Stimulated activated CD8-positive, alpha-beta memory T cell treated with anti-CD3 and anti-CD28 coated beads, Interleukin-15, amount 100 ng/mL, for 4 hours (primary cell): ENCODE measurements around the gene CDH8.
"Not testable (repeated sequence)": the region's sequence is repeated elsewhere in the genome, so short reads cannot be mapped to it uniquely, and the experiment has no call there.

ENCODE experiments used
- DNase-seq, 2 donors: peaks; one replicate each; pipeline ENCODE4 v3.0.0-alpha.2; 2020; ENCODE audit warnings: low read depth in 2 of 2

The CDH8 gene

DNA sequence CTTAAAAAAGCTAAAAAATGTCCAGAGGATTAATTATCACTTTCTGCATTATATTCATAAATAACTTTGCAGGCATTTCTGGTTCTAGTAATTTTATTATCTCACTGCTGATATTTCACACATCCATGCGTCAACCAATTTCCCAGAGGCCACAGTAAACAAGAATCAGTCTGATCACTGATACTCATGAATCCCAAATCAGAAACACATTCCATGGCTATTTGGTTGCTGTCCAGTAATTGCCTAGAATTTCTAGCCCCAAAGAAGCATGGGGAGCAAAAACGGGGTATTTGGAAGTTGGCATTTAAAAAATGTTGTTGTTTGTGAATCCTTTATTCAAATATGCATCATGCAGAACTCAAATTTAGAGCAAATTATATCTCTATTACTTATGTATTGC lies 244.8 kb downstream of the CDH8 start:
- DNase-seq, result no peak

DNA sequence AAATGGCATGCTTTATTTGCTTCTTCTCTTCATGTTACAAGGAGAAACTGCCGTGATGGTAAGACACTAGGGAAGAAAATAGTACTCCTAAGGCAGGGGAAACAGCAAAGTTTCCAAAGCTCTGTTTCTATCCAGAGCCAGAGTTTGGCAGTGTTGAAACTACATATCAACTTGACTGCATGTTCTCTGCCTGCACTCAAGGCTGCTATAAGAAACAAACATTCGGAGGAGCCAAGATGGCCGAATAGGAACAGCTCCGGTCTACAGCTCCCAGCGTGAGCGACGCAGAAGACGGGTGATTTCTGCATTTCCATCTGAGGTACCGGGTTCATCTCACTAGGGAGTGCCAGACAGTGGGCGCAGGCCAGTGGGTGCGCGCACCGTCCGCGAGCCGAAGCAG lies 254.4 kb downstream of the CDH8 start:
- not testable (repeated sequence) for DNase-seq

DNA sequence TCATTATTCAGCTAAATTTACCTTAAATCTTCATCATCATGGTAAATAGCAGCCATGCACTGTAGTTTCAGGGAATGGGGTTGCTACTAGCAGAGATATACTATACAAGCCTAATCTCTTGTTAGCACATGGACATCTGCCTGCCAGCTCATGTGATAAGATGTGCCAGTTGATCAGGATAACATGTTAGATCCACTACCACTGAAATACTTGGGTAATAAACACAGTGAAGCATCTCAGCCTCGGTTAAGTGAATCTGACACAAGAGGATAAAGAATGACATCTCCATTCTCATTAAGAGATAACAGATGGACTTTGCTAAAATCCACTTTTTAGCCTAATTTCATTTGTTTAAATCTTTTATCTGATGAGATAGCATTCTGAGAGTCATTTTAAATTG lies 256.1 kb downstream of the CDH8 start:
- no peak for DNase-seq

DNA sequence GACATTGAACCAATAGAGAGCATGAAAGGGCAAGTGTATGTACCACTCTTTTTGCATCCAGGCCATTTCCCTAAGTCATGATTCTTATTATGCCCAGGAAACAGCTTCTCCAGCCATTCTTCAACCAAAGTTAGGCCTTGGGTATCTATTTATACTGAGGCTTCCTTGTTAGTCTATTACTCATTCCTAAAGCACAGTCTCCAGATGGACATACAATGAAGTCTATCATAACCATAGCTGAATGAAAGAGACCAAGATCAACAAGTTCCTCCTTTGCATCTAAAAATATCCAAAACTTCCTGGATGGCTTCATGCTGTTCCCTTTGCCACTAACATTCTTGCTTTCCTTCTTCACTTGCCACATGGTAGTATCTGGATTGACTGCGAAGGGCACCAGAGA lies 265.9 kb downstream of the CDH8 start:
- no peak for DNase-seq

DNA sequence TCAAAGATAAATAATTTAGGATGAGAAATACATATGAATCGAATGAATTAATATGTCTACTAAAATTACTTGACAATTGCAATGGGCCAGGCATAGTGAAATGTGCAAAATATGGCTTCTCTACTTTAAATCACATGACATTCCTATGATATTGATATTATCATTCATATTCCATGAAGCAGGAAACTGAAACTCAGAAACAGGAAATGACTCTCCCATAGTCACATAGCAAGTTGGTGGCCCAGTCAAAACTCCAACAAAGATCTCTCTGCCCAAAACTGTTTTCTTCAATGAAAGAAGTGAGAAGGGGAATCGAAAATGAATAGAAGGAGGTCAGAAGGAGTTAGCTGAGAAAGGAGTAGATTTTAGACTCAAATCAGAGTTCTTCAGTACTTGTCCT lies 272.2 kb downstream of the CDH8 start:
- DNase-seq, result no peak

DNA sequence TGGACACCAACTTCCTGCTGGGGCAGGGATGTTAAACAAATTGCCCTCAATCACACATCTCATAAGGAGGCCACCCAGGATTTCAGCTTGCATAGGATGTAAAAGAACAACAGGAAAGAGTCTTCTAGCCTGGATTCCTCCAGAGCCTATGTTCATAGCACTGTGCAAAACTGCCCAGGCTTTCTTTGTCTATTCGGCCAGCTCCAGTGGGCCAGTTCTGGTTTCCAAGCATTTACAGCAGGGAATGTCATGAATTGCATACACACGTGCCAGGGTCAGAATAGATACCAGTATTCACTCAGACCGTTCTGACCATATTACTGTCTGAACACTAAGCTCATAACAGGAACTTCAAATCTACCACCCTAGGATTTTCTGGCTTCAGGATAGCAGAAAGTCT lies 273.2 kb downstream of the CDH8 start:
- no peak for DNase-seq

DNA sequence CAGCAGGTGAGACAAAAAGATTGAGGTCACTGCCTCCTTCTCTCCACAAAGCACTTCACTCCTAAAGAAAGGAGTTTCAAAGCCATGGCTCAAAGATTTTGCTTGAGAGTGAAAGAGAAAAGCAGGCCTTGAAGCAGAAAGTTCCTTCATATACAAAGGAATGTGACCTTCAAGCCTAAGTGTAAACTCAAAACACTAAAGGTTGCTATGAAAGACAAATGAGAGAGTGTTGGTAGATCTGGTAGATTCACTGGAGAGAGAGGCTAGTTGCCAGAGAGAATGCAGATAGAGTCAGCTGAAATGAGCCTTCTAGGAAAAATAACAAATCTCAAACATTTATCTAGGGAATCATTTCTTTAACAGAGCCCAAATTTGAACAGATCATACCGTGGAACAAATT lies 305.2 kb downstream of the CDH8 start:
- no peak for DNase-seq

DNA sequence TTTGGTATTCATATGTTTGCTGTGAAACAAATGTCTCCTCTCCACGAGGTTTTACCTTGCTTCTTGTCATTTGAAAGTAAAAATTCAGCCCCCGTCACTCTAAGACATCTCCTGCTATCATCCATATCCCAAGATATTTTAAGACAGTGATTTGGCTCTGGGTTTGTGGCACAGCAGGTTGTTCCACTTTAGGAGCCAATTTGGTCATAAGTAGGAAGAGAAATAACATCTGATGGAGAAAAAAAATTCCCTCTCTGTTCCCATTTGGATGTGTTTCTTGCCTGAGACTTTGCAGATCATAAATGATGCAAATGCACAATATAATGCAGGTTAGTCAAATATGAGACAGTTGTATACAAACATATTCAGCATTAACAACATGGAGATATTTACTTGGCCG lies 309.5 kb downstream of the CDH8 start:
- no peak for DNase-seq

DNA sequence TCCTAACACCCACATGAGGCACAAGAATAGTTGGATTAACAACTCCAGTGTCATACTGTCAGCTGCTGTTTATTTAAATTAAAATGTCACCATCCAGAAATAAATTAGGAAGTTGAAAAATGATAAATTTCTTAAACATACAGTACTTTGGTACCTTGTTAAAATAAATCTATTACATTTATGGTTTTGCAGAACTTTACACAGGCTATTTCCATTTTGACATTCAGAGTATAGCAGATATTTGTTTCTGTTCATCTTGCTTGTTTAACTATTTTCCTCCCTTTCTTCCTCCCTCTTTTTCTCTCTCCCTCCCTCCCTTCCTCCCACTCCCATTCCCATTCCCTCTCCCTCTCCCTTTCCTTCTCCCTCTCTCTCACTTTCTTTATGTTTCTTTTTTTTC lies 310.1 kb downstream of the CDH8 start:
- no peak for DNase-seq

DNA sequence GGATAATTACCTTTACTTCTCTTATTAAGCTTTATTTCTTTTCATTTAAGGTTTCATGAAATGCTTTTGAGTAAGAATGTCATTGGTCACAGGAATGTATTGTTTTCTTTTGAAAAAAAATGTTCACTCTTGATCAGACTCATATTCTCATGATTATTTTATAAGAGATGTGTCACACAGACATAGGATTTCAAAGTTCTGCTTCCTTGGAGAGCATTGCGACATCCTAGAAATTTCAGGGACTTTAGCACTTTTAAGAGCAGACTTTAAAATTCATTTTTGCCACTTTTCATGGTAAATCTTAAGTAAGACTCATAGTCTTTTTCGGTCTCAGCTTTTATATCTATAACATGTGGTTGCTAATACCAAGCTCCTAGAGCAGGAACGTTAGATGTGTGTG lies 314.7 kb downstream of the CDH8 start:
- DNase-seq, result no peak

DNA sequence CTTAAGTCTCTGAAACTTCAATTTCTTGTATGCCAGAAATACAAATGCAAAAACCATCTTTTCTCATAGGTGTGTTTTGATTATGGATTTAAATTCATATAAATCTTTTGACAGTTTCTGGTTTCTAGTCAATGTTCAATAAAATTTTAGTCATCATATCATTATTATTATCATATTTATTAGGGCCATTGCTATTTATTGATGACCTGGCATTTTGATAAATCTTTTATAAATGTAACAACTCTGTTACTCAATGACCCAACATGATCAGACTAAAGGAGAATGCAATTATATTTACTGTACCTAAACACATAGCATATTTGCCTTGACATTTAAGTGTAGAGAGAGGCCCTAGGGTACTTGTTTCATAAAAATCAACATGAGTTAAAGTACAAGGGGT lies 320.8 kb downstream of the CDH8 start:
- no peak for DNase-seq

DNA sequence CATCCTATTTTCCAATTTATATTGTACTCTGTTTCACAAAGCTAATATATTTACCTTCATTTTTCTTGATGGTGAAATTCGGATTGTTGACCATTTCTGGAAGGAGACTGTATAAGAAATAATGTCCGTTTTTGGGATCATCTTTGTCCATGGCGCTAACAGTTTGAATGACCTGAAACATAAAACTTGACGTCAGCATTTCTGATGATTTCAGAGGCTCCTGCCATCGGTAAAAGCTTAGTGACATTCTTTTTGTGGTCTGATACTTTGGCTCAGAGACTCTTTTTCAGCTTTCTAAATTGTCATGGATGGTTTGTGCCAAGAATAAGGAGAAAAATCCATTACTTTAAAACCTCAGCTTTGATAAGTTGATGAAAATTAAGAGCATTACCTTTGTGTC lies 322.5 kb downstream of the CDH8 start:
- DNase-seq, result no peak

DNA sequence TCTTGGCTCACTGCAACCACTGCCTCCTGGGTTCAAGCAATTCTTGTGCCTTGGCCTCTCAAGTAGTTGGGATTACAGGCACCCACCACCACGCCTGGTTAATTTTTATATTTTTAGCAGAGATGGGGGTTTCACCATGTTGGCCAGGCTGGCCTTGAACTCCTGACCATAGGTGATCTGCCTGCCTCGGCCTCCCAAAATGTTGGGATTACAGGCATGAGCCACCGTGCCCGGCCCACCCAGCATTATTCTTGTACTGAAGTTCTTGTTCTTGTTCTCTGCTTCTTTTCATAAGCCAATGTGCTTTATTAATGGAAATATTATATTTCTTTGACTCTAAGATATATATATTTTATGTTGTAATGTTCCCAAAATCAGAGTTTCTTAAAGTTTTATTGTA lies 336.6 kb downstream of the CDH8 start:
- DNase-seq, result not testable (repeated sequence)

DNA sequence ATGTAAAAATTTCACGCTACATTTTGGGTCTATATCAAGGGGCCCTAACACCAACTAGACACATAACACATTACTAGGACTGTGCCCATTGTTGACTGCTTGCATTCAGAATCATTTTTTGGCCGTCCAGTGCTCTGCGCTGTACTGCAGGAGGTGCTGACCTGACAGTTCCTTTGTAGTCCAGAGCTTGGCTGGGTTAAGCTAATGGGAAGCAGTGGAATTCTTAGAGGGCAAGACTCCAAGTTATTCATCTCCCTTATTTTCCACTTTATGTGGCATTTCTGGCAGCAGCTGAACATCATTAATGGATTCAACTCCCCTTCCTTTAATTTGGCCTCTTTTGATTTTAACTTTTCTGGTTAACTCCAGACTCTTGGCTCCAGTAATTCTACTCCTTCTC lies 351.7 kb downstream of the CDH8 start:
- no peak for DNase-seq

DNA sequence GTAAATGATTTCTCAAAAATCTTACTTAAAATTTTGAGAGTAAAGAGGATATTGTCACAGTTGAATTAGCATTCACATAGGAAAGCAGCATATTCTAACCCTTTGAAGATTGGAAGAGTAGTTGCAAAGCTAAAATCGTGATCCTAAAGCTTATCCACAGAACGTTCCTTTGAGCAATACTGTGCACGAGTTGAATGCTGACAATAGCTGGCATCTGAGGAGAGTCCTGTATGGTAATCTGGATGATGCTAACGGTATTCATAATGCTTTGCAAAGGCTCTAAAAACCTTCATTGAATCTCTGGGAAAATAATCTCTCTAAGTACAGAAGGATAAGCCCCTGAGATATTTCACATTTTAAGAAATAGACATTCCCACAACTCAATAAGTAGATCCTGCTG lies 354.6 kb downstream of the CDH8 start:
- DNase-seq, result no peak

DNA sequence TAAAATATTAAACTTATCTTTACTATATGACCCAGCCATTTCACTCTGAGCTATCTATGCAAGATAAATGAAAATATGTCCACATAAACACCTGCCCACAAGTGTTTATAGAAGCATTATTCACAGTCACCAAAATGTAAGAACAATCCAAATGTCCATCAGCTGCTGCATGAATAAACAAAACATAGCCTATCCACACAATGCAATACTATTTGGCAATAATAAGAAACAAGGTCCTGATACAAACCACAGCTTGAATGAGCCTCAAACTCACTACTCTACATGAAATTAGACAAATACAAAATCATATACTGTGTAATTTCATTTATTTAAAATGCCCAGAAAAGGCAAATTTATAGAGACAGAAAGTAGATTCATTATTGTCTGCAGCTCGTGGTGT lies 355.1 kb downstream of the CDH8 start:
- no peak for DNase-seq

DNA sequence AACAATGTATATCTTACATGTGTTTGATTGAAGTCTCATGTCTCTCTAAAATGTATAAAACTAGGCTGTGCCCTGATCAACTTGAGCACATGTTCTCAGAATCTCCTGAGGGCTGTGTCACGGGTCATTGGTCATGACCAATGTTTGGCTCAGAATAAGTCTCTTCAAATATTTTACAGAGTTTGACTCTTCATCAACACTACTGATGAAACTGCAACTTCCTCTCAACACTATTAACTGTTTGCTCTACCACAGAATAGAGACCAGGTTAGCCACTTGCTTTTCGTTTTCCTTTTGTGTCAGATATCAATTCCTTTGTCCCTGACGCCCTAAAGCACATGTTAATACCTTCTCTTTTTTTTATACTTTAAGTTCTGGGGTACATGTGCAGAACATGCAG lies 358.1 kb downstream of the CDH8 start:
- no peak for DNase-seq

DNA sequence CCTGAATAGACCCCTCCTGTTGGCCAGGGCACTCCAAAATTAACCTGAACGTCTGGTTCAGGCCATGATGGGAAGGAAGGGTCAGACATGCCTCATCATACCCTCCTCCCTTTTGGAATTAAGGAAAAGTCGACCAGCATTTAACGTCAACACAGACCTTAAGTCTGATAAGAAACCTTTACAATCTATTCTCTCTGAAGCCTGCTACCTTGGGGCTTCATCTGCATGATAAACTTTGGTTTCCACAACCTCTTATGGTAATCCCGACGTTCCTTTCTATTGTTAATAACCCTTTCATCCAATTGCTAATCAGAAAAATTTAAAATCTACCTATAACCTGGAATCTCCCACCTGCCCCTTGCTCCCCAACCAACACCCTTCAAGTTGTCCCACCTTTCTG lies 358.5 kb downstream of the CDH8 start:
- DNase-seq, result no peak

DNA sequence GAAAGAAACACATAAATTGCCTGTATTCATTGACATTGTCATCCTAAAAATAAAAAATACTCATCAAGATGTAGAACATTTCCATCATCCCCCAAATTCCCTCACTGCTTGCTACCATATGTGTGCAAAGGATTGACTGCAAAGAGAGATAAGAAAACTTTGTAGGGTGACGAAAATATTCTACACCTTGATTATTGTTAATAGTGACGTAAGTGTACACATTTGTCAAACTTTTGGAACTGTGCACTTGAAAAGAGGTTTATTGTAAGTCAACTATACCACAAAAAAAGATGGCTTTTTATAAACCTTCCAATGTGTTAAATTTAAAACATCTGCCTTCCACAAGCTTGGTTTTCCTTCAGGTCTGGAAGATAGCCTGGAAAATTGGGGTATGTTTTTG lies 359.5 kb downstream of the CDH8 start:
- no peak for DNase-seq

DNA sequence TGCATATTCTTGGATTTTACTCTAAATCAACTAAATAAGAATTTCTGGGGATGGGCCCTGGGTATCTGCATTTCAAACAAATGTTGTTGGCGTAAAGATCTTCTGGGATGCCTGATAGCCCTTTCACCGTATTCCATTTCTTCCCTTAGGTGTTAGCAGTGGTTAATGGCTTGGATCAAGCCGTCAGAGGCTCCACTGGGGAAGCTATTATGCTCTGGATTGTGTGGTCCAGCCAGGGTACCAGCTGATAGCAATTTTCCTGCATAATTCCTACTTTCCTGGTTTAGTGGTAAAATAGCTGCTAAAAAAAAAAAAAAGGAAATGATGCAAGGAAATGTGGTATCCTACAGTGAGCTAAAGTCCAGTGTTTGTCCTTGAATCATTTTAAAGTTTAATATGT lies 365.1 kb downstream of the CDH8 start:
- no peak for DNase-seq

DNA sequence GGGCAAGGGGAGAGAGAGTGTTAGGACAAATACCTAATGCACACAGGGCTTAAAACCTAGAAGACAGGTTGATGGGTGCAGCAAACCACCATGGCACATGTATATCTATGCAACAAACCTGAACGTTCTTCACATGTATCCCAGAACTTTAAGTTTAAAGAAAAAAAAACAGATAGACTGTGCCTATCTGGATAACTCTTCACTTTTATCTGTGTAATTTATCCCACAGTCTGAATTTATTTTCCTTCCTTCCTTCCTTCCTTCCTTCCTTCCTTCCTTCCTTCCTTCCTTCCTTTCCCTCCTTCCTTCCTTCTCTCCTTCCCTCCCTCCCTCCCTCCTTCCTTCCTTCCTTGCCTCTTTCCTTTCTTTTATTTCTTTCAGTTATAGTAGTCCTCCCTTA lies 370.7 kb downstream of the CDH8 start:
- no peak for DNase-seq

DNA sequence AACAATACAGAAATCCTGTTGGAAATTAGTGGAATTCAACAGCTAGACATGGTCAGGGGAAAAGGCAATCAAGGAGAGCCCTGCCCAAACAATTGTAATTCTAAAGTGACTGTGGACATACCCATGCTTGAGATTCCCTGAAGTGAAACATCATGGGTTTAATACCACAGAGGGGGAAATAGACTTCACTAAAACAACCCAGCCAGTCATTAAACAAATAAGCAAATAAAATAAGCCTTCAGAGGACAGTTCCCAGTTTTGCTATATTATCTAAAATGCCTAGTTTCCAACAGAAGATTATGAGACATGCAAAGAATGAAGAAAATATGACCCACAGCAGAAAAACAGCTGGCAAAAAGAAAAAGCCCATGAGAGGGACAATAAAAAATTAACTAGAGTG lies 376.3 kb downstream of the CDH8 start:
- no peak for DNase-seq

DNA sequence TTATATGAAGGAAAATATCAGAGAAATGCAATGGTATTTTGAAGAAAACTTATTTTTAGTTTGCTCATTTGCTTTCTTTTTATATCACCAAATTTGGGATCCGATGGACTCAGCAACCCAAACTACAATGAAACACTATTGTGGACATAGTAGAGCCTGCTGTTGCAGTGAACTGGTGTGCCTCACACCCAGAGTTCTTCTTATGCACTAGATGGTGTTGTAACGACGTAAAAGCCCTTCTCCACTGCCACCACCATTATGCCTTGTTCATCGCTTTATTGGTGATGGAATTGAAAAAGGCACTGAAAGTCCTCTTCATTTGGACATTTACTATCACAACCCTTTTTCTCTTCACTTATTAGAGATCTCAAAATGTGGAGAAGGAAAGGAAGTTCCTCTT lies 381.3 kb downstream of the CDH8 start:
- DNase-seq, result no peak

DNA sequence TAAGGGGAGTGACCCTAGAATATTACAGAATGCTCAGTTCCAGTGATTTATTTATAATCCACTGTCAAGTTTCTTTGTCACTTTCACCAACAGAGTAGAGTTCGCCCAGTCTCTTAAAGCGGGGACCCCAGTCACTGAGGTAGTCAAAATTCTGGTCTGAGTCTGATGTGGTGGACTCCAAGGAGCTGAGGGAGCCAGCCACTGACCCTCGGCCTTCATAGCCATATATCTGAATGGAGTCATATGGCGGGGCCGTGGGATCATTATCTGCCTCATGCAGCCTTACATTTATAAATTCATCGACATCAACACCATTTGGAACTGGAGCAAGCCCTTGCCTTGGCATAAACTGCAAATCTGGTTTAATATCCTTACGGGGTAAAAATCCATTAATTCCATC lies 382.7 kb downstream of the CDH8 start:
- DNase-seq, result no peak

DNA sequence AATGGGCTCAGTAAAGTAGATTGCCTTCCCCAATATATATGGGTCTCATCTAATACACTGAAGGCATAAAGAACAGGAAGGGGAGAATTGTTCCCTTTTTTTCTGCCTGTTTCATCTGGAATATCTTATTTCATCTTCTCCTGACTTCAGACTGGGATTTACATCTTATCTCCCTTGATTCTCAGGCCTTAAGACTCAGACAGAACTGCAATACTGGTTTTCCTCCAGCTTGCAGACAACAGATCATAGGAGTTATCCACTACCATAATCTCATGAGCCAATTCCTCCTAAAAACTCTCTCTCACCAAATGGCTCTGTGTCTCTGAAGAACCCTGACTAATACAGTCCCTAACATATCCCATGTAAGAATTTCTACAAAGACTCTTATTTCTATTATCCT lies 390.7 kb downstream of the CDH8 start:
- no peak for DNase-seq
